CD4-positive, alpha-beta T cell treated with Interferon alpha-2 for 1 hour (primary cell): ENCODE data around the gene HAPLN2.
"Not testable (repeated sequence)": the region's sequence is repeated elsewhere in the genome, so short reads cannot be mapped to it uniquely, and the experiment has no call there.

Source experiments
- DNase-seq, 2 donors: peaks; one replicate each; pipeline ENCODE4 v3.0.0-alpha.2; 2020 to 2022

The HAPLN2 gene

GRCh38 chr1:156623946-156624813 lies 5.0 kb downstream of the HAPLN2 start:
- DNase-seq = peak; percentile 18 to 35

- no peak for DNase-seq
These were observed 5.7 kb downstream of the HAPLN2 start for GRCh38 chr1:156624814-156625435.

- DNase-seq = peak; percentile 56 to 67
These were observed 6.3 kb downstream of the HAPLN2 start for GRCh38 chr1:156625436-156626078.

GRCh38 chr1:156626079-156626438 lies 6.8 kb downstream of the HAPLN2 start:
- DNase-seq = no peak

GRCh38 chr1:156627313-156627880 lies 8.2 kb downstream of the HAPLN2 start:
- DNase-seq = peak; percentile 17 to 57

GRCh38 chr1:156629823-156630449 lies 10.7 kb downstream of the HAPLN2 start:
- DNase-seq = no peak

- DNase-seq = not testable (repeated sequence)
These were observed 11.9 kb downstream of the HAPLN2 start for GRCh38 chr1:156631152-156631551.

- no peak for DNase-seq
These were observed 13.1 kb downstream of the HAPLN2 start for GRCh38 chr1:156632355-156632754.

- no peak for DNase-seq
These were observed 19.2 kb downstream of the HAPLN2 start for GRCh38 chr1:156638189-156638985.

GRCh38 chr1:156639601-156640101 lies 20.4 kb downstream of the HAPLN2 start:
- DNase-seq = no peak

GRCh38 chr1:156640842-156641706 lies 21.9 kb downstream of the HAPLN2 start:
- DNase-seq = no peak

GRCh38 chr1:156641761-156642264 lies 22.6 kb downstream of the HAPLN2 start, which contains the start of gene BCAN:
TSS of gene BCAN (plus strand) at chr1:156642117. CDS start at chr1:156646055, 3,938 bp downstream.
- no peak for DNase-seq

GRCh38 chr1:156642265-156643048 lies 23.2 kb downstream of the HAPLN2 start:
- no peak for DNase-seq

- DNase-seq = no peak
These were observed 24.0 kb downstream of the HAPLN2 start for GRCh38 chr1:156643049-156643777.

GRCh38 chr1:156643778-156644092 lies 24.5 kb downstream of the HAPLN2 start:
- DNase-seq = no peak

GRCh38 chr1:156644146-156644545 lies 24.9 kb downstream of the HAPLN2 start:
- DNase-seq = no peak

- no peak for DNase-seq
These were observed 25.4 kb downstream of the HAPLN2 start for GRCh38 chr1:156644640-156645039.

GRCh38 chr1:156645056-156645455 lies 25.8 kb downstream of the HAPLN2 start:
- no peak for DNase-seq

GRCh38 chr1:156645666-156646065 lies 26.5 kb downstream of the HAPLN2 start:
- DNase-seq = no peak
